HL-60 (cell line): Measurements from ENCODE around the gene CCDC57.
A peak's percentile ranks its signal among the peaks of the same experiment; 100 is the strongest.

Experiments
- DNase-seq, 2 experiments: peaks; one replicate each; pipeline ENCODE4 v3.0.0-alpha.2; 2010 to 2020; ENCODE audit warnings: low read depth in 1 of 2, low spot score in 1 of 2
- H3K27ac ChIP-seq: fragments of 250-450 bp; sonication (Bioruptor Pico); replicated peaks from 2 replicates; pipeline ENCODE4 v1.5.1; 2020; ENCODE audit warnings: mild to moderate bottlenecking, moderate library complexity
- H3K27me3 ChIP-seq: fragments of 250-450 bp; sonication (Bioruptor Pico); 2 replicates; pipeline ENCODE4 v1.5.1; 2021; ENCODE audit warnings: mild to moderate bottlenecking, moderate library complexity; ENCODE audit not compliant: insufficient read depth, poor library complexity, severe bottlenecking
- H3K4me3 ChIP-seq: replicated peaks from 2 replicates; pipeline ENCODE4 v1.5.1; 2011; ENCODE audit warnings: mild to moderate bottlenecking, control low read depth, low read length; ENCODE audit not compliant: insufficient read depth
- GABPA ChIP-seq: IDR thresholded peaks from 2 replicates; pipeline ENCODE4 v1.6.1; 2012; ENCODE audit warnings: low read depth
- POLR2AphosphoS5 ChIP-seq: IDR thresholded peaks from 2 replicates; pipeline ENCODE4 v1.6.1; 2012; ENCODE audit warnings: low read depth
- SPI1 ChIP-seq: IDR thresholded peaks from 2 replicates; pipeline ENCODE4 v1.6.1; 2012; ENCODE audit warnings: low read depth, mild to moderate bottlenecking, borderline replicate concordance
- TF ChIP-seq, protein P1 (sequence below): IDR thresholded peaks from 2 replicates; pipeline ENCODE4 v1.6.1; 2012; ENCODE audit warnings: low read depth; ENCODE audit not compliant: insufficient replicate concordance
- TF ChIP-seq, protein P2 (sequence below): IDR thresholded peaks from one replicate; pipeline ENCODE4 v1.5.1; 2011; ENCODE audit warnings: low read length, control low read depth, inconsistent platforms; ENCODE audit not compliant: insufficient read depth

CCDC57 gene

DNA sequence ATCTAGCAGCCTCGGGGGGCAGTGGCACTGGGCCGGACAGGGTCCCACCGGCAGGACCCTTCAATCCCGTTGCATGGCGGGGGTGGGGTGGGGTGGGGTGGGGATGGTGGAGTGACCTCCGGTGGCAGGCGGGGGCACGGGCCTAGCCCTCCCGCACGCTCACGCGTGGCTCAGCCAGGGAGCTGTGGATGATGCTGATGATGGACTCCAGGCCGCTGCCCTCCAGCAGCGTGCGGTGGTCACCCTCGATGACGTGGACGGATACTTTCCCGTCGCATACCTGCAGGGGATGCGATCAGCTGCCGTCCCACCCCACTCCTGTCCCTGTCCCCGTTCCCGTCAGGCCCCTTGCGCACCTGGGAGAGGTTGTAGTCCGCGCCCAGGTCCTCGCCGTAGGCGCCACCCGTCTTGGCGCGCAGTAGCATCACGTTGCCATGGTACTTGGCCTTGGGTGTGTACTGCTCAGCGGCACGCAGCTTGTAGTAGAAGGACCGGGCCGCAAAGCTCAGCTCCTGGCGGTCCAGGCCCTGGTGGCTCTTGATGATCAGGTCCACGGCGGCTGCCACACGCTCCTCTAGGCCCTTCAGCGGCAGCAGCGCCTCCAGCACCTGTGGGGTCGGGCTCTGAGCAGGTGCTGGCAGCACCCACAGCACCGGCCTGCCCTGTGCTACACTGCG lies 133.5 kb downstream of the CCDC57 start:
- no peaks in the 10 kb centered on the region for H3K27me3 ChIP-seq
- H3K27ac ChIP-seq = no peak overlapping the region
- TF ChIP-seq GABPA (no peak), SPI1 (no peak), POLR2AphosphoS5 (no peak)
- TF ChIP-seq, protein P1, sequence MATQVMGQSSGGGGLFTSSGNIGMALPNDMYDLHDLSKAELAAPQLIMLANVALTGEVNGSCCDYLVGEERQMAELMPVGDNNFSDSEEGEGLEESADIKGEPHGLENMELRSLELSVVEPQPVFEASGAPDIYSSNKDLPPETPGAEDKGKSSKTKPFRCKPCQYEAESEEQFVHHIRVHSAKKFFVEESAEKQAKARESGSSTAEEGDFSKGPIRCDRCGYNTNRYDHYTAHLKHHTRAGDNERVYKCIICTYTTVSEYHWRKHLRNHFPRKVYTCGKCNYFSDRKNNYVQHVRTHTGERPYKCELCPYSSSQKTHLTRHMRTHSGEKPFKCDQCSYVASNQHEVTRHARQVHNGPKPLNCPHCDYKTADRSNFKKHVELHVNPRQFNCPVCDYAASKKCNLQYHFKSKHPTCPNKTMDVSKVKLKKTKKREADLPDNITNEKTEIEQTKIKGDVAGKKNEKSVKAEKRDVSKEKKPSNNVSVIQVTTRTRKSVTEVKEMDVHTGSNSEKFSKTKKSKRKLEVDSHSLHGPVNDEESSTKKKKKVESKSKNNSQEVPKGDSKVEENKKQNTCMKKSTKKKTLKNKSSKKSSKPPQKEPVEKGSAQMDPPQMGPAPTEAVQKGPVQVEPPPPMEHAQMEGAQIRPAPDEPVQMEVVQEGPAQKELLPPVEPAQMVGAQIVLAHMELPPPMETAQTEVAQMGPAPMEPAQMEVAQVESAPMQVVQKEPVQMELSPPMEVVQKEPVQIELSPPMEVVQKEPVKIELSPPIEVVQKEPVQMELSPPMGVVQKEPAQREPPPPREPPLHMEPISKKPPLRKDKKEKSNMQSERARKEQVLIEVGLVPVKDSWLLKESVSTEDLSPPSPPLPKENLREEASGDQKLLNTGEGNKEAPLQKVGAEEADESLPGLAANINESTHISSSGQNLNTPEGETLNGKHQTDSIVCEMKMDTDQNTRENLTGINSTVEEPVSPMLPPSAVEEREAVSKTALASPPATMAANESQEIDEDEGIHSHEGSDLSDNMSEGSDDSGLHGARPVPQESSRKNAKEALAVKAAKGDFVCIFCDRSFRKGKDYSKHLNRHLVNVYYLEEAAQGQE = no peak
- TF ChIP-seq, protein P2, sequence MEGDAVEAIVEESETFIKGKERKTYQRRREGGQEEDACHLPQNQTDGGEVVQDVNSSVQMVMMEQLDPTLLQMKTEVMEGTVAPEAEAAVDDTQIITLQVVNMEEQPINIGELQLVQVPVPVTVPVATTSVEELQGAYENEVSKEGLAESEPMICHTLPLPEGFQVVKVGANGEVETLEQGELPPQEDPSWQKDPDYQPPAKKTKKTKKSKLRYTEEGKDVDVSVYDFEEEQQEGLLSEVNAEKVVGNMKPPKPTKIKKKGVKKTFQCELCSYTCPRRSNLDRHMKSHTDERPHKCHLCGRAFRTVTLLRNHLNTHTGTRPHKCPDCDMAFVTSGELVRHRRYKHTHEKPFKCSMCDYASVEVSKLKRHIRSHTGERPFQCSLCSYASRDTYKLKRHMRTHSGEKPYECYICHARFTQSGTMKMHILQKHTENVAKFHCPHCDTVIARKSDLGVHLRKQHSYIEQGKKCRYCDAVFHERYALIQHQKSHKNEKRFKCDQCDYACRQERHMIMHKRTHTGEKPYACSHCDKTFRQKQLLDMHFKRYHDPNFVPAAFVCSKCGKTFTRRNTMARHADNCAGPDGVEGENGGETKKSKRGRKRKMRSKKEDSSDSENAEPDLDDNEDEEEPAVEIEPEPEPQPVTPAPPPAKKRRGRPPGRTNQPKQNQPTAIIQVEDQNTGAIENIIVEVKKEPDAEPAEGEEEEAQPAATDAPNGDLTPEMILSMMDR = no peak
- no peak for DNase-seq
- H3K4me3 ChIP-seq = no peak overlapping the region

DNA sequence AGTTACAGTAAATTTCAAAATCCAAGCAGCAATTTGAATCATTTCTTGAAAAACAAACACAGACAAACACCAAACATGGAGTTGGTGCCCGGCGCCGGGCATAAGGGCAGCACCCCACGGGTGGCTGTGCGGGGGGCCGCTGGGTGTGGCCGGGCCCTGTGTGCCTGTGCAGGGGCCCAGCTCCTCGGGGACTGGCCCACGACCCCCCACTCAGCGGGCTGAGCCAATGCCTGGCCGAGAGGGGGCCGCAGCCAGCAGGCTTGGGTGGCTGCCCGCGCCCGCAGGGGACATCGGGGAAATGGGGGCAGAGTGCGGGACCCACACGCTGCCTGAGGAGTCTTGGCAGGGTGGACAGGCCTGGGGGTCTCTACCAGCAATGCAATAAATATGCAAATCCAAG lies 134.2 kb downstream of the CCDC57 start:
- H3K27me3 ChIP-seq = no peaks in the 10 kb centered on the region
- DNase-seq = no peak
- H3K4me3 ChIP-seq = no peak overlapping the region
- TF ChIP-seq, protein P2 = no peak
- no peak for TF ChIP-seq GABPA
- TF ChIP-seq POLR2AphosphoS5 = no peak; the same call in 1 of the 2 replicates
- no peak for TF ChIP-seq SPI1
- TF ChIP-seq, protein P1 = no peak
- H3K27ac ChIP-seq = no peak overlapping the region

DNA sequence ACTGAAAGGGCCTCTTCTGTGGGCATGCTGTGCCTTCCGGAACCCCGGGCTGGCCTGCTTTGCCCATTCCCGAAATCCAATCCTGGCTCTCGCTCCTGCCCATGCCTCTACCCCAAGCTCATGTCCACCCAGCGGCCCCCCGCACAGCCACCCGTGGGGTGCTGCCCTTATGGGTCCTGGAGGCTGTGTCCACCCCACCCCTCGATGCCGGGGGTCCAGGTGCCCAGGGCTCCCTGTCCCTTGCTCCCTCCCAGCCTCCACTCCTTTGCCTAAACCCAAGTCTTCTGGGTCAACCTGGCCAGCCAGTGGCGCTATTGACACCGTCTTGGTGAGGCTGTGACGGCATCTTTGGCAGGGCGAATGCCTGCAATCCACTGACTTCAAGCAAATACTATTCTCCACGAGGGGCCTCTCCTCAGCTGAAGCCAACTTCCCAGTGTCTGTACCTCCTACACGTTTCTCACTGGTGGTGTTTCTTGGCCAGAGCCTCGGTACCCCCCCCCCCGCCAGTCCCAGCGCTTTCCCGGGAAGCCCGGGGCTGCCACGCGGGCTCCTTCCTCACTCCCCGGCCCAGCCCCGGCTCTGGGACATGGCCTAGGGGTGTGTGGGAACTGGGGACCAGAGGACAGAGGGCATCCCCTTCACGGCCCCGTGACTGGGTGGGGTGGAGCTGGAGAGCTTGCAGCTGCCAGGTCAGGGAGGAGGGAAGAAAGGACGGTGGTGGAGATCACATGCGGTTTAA lies 134.9 kb downstream of the CCDC57 start:
- no peak overlapping the region for H3K27ac ChIP-seq
- H3K4me3 ChIP-seq = no peak overlapping the region
- H3K27me3 ChIP-seq = no peaks in the 10 kb centered on the region
- no peak for DNase-seq
- TF ChIP-seq, protein P1 = no peak
- TF ChIP-seq POLR2AphosphoS5 = peak; percentile 66
